ENCODE results near the gene NID1.

DNA sequence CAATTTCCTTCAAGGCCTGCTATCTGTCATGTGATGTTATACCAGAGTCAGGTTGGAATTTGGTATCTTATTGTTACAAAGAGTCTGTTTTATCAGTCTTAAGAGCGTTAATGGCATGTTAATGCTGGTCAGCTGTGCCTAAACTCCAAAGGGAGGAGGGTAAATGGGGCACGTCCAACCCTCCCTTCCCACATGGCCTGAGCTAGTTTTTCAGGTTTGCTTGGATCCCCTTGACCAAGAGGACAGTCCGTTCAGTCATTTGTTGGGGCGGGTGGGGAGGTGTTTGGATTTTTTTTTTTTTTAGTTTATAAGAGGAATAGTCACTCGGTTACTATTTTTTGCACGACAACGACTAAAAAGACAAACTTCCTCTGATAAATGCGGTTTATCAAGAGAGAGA is 134.3 kb downstream of the NID1 start:
- TF ChIP-seq, protein P1, sequence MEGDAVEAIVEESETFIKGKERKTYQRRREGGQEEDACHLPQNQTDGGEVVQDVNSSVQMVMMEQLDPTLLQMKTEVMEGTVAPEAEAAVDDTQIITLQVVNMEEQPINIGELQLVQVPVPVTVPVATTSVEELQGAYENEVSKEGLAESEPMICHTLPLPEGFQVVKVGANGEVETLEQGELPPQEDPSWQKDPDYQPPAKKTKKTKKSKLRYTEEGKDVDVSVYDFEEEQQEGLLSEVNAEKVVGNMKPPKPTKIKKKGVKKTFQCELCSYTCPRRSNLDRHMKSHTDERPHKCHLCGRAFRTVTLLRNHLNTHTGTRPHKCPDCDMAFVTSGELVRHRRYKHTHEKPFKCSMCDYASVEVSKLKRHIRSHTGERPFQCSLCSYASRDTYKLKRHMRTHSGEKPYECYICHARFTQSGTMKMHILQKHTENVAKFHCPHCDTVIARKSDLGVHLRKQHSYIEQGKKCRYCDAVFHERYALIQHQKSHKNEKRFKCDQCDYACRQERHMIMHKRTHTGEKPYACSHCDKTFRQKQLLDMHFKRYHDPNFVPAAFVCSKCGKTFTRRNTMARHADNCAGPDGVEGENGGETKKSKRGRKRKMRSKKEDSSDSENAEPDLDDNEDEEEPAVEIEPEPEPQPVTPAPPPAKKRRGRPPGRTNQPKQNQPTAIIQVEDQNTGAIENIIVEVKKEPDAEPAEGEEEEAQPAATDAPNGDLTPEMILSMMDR (conservative IDR thresholded peaks at IDR 0.05): no peak
- TF ChIP-seq ZFX (IDR thresholded peaks at IDR 0.05): no peak

Data from C4-2B (cell line).